Stimulated activated effector memory CD8-positive, alpha-beta T cell treated with anti-CD3 and anti-CD28 coated beads, Interleukin-12 subunit alpha, Interleukin-12 subunit beta, amount 100 ng/mL, for 72 hours (primary cell): Measurements from ENCODE around the gene ANKLE1.

Experiments used
- ATAC-seq: fragments of 150-1000 bp; cut with Tn5 transposase; 2 replicates; pipeline ENCODE4 v1.10.0; 2021
- DNase-seq, 2 donors: peaks; one replicate each; pipeline ENCODE4 v3.0.0; 2021 to 2022; ENCODE audit warnings: low spot score in 2 of 2
- H3K27ac Mint-ChIP-seq: one replicate; pipeline ENCODE4 v1.8.0; 2022; ENCODE audit warnings: mild to moderate bottlenecking, mixed read lengths
- H3K36me3 Mint-ChIP-seq: one replicate; pipeline ENCODE4 v1.8.0; 2022; ENCODE audit warnings: mild to moderate bottlenecking, mixed read lengths
- H3K4me1 Mint-ChIP-seq: one replicate; pipeline ENCODE4 v1.8.0; 2022; ENCODE audit warnings: mixed read lengths
- H3K4me3 Mint-ChIP-seq: one replicate; pipeline ENCODE4 v1.8.0; 2022; ENCODE audit warnings: mild to moderate bottlenecking, mixed read lengths
- H3K9me3 Mint-ChIP-seq: one replicate; pipeline ENCODE4 v1.8.0; 2022; ENCODE audit warnings: mixed read lengths

Gene ANKLE1

DNA sequence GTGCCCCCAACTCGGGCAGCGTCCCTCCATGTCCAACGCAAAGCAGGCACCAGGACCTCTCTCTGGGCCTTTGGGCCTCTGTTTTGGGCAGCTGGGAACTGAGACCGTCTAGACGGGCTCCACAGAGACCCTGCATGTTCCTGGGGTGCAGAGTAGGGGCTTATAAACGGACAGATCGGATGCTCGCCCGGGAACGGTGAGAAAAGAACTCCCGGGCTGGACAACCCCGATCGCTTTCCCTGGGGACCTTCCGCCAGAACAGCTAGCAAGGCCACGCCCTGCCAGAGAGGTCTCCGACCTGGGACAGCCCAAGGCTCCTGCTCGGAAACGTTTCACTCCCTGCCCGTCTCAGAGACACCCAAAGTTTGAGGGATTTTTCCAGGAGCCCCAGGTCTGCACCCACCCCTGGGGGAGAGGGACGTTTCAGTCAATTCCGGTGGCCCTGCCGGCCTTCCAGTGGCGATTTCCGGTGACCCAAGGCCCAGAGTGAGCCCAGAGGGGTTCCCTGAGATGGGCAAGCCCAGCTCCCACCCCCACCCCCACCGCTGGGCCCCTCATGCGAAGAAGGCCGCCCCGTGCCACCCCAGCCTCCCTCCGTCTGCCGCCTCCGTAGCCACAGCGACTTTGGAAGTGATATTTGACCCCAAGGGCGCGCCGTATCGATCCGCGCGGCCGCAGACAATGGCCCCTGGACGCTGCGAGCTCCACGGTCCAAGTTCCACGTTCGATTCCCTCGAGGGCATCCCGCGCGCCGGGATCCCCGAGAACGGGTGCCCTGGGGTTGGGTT lies 37.7 kb upstream of the ANKLE1 start:
- Mint-ChIP-seq H3K27ac (peak overlapping the region; percentile 50), H3K4me1 (peaks cover 22% of the 10 kb centered on the region), H3K9me3 (no peaks in the 10 kb centered on the region), H3K4me3 (peak overlapping the region; percentile 62), H3K36me3 (peaks cover 6% of the 10 kb centered on the region)
- ATAC-seq, result no peak
- no peak for DNase-seq

- peak; percentile 3 for ATAC-seq
- Mint-ChIP-seq H3K4me1 (peaks cover 22% of the 10 kb centered on the region), H3K36me3 (peaks cover 6% of the 10 kb centered on the region), H3K9me3 (no peaks in the 10 kb centered on the region), H3K27ac (no peak overlapping the region), H3K4me3 (peak overlapping the region; percentile 62)
- no peak for DNase-seq
Measured at GRCh38 chr19:17244618-17245534, 36.8 kb upstream of the ANKLE1 start.

DNA sequence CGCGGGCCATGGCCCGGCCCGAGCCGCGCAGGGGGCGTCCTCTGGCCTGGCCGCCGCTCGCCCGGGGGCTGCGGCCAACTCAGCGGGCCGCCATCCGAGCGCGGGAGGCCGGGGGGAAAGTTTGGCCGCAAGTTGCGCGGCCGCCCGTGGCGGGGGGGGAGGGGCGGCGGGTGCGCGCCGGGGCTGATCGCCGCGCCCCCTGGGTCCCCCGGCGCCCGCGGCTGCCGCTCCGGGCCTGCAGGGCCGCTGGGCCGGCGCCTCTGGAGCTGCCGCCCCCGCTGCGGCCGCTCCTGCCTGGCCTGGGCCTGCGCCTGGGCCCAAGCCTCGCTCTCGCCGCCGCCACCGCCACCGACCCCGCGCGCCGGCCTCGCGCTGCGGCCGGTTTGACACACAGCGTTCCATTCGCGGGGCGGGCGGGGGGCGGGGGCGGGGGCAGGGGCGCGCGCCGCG lies 36.1 kb upstream of the ANKLE1 start, which contains the start of gene NR2F6:
NR2F6 (minus strand) TSS at position 385 of the 450 bp plus-strand sequence. CDS start 699 bp downstream, outside the sequence.
- peak within 1 kb of the TSS; percentile 79 for H3K4me3 Mint-ChIP-seq
- H3K9me3 Mint-ChIP-seq, result no peaks in the 10 kb centered on the region
- H3K36me3 Mint-ChIP-seq, result peaks cover 6% of the 10 kb centered on the region
- no peak for ATAC-seq
- peaks cover 22% of the 10 kb centered on the region for H3K4me1 Mint-ChIP-seq
- H3K27ac Mint-ChIP-seq, result peak within 1 kb of the TSS; percentile 74
- peak in 1 of 2 donors; percentile 75 for DNase-seq

- Mint-ChIP-seq H3K4me1 (peaks cover 22% of the 10 kb centered on the region), H3K4me3 (peak overlapping the region; percentile 79), H3K36me3 (peaks cover 6% of the 10 kb centered on the region), H3K9me3 (no peaks in the 10 kb centered on the region), H3K27ac (peak overlapping the region; percentile 74)
- no peak for DNase-seq
- ATAC-seq, result no peak
Measured at GRCh38 chr19:17246681-17247425, 34.8 kb upstream of the ANKLE1 start.

DNA sequence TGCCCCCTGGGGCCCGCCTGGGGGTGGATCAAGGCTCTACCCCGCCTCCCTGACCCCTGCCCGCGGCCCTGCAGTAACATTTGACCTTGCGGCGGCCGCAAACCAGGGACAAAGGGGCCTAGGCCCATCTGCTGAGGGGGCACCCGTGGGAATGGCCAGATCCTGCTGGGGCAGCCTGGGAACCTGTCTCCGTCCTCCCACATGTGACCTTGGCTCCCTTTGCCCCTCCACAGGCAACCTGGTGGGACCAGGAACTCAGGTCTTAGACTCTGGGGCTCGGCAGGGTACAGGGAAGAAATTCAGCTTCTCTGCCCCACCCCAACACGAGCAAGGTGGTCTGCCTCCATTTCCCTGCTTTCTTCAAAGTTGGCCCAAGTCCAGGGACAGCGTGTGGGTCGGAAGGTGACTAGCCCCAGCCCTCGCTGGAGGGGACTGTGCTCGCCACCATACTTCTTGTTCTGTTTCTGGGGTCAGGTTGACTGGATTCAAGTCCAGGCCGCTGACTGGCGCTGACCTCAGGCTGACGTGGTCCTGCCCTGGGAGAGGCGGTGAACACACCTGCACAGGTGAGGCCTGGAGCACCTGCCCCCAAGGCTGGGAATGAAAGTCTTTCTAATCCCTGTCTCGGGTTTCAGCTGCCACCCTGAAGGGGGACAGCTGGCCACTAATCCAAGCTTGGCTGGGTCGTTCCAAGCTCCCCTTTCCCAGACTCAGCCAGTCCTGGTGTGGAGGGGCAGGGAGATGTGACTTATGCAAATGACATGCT lies 33.5 kb upstream of the ANKLE1 start:
- no peak overlapping the region for H3K27ac Mint-ChIP-seq
- H3K9me3 Mint-ChIP-seq, result no peaks in the 10 kb centered on the region
- DNase-seq (no peak), ATAC-seq (no peak)
- H3K36me3 Mint-ChIP-seq, result peaks cover 6% of the 10 kb centered on the region
- H3K4me3 Mint-ChIP-seq, result no peak overlapping the region
- peaks cover 16% of the 10 kb centered on the region for H3K4me1 Mint-ChIP-seq

DNA sequence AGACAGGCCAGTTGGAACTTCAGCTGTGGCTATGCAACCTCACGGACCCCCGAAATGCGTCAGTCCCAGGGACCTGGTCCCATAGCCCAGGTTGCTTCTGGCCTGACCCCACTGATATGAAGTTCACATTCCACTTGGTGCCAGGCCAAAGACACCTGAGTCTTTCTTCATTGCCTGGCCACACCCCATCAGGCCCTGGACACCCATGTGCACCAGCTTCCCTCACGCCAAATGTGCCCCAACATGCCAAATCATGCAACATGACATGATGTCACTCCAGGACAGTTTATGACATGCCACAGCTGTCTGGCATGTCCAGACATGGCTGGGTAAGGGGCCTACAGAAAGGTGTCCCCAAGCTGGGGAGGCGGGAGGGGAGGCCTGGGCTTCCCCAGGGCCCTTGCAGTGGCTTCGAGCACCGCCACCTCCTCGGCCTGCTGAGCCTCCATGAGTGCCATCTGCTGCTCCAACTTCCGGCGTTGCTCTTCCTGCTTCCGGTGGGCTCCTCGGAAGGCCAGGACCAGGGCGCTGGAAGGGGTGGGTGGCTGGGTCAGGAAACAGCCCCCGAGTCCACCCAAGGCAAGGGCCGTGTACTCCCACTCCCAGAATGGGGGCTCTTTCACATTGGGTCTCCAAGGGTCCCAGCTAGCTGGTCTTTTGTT lies 31.7 kb upstream of the ANKLE1 start:
- H3K4me1 Mint-ChIP-seq, result peaks cover 15% of the 10 kb centered on the region
- no peak overlapping the region for H3K4me3 Mint-ChIP-seq
- no peak overlapping the region for H3K27ac Mint-ChIP-seq
- no peak for DNase-seq
- H3K36me3 Mint-ChIP-seq, result peaks cover 6% of the 10 kb centered on the region
- no peak for ATAC-seq
- no peaks in the 10 kb centered on the region for H3K9me3 Mint-ChIP-seq

DNA sequence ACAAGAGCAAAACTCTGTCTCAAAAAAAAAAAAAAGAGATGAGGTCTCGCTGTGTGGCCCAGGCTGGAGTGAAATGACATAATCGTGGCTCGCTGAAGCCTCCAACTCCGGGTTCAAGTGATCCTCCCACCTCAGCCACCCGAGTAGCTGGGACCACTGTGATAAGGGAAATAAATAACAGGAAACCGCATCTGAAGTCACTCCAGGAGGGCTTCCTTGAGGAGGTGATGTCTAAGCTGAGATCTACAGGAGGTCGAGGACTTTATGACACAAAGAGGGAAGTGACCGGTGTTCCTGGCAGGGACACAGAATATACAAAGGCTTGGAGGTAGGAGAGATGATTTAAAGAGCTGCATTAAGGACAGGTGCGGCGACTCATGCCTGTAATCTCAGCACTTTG lies 27.1 kb upstream of the ANKLE1 start:
- H3K9me3 Mint-ChIP-seq, result no peaks in the 10 kb centered on the region
- DNase-seq (no peak), ATAC-seq (no peak)
- no peaks in the 10 kb centered on the region for H3K36me3 Mint-ChIP-seq
- no peaks in the 10 kb centered on the region for H3K4me1 Mint-ChIP-seq
- H3K27ac Mint-ChIP-seq, result no peak overlapping the region
- H3K4me3 Mint-ChIP-seq, result no peak overlapping the region

- no peak for ATAC-seq
- Mint-ChIP-seq H3K9me3 (no peaks in the 10 kb centered on the region), H3K36me3 (no peaks in the 10 kb centered on the region), H3K4me3 (no peak overlapping the region), H3K27ac (no peak overlapping the region), H3K4me1 (no peaks in the 10 kb centered on the region)
- no peak for DNase-seq
Measured at GRCh38 chr19:17255150-17255621, 26.5 kb upstream of the ANKLE1 start.

DNA sequence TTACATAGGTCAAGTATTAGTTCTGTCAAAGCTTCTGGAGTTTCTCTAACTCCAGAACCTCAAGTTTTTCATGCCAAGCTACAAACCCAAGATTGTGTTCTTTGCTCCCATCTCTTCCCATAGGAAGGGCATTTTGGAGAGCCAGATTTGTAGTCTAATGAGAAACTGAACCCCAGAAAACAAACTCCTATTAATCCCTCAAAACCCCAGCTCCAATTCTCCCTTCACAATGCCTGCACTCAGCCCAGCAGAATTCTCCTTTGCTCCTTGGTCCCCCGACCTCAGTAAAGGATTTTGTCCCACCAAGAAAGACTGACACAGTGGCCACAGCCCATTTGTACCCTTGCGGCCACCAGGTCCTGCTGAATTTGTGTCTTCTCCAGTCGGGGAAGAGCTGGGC lies 25.6 kb upstream of the ANKLE1 start:
- no peak overlapping the region for H3K4me3 Mint-ChIP-seq
- H3K9me3 Mint-ChIP-seq, result no peaks in the 10 kb centered on the region
- no peak for DNase-seq
- peaks cover 7% of the 10 kb centered on the region for H3K4me1 Mint-ChIP-seq
- H3K36me3 Mint-ChIP-seq, result no peaks in the 10 kb centered on the region
- no peak for ATAC-seq
- no peak overlapping the region for H3K27ac Mint-ChIP-seq

GRCh38 chr19:17259118-17259780 lies 22.5 kb upstream of the ANKLE1 start:
- H3K36me3 Mint-ChIP-seq, result no peaks in the 10 kb centered on the region
- H3K4me1 Mint-ChIP-seq, result peaks cover 9% of the 10 kb centered on the region
- no peaks in the 10 kb centered on the region for H3K9me3 Mint-ChIP-seq
- no peak overlapping the region for H3K27ac Mint-ChIP-seq
- no peak overlapping the region for H3K4me3 Mint-ChIP-seq
- DNase-seq (no peak), ATAC-seq (no peak)

DNA sequence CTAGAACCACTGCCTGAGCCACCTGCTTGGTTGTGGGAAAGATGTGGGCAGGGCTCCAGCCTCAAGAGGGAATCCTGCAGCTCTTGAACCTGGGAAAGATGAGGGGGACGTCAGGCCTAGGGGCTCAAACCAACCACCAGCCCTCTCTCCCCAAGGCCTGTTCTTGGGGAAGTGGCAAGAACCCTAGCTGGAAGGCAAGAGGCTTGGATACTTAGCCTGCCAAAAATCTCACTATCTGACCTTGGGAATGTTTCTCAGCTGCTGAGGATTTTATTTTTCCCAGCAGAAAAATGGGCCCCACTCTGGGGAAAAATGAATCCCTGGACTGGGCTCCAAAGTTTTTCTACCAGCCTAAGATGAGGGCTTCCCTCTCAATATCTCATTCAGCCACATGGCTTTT lies 21.8 kb upstream of the ANKLE1 start:
- H3K4me3 Mint-ChIP-seq, result no peak overlapping the region
- peaks cover 4% of the 10 kb centered on the region for H3K36me3 Mint-ChIP-seq
- H3K4me1 Mint-ChIP-seq, result peaks cover 13% of the 10 kb centered on the region
- H3K9me3 Mint-ChIP-seq, result no peaks in the 10 kb centered on the region
- H3K27ac Mint-ChIP-seq, result no peak overlapping the region
- ATAC-seq (no peak), DNase-seq (no peak)

DNA sequence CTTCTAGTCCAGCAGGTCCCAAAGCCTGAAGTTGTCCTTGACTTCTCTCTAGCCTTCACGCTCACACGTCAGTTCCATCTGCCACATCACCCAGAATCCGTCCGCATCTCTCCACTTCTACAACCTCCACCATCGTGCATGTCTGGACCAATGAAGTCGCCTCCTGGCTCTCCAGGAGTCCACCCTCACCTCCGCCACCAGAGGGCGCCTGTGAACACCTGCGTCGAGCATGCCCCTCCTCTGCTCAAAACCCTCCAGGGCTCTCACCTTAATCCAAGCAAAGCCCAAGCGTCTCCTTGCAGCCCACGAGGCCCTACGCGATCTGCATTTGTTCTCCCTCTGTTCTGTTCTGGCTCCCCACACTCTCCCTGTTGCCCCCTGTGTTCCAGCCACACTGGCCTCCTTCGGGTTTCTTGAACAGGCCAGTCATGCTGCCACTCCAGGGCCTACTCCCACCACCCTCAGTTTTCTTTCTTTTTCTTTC lies 20.8 kb upstream of the ANKLE1 start:
- peak; percentile 98 for ATAC-seq
- DNase-seq, result peak; percentile 93 to 94
- H3K9me3 Mint-ChIP-seq, result no peaks in the 10 kb centered on the region
- H3K36me3 Mint-ChIP-seq, result peaks cover 4% of the 10 kb centered on the region
- H3K4me1 Mint-ChIP-seq, result peaks cover 13% of the 10 kb centered on the region
- H3K4me3 Mint-ChIP-seq, result no peak overlapping the region
- H3K27ac Mint-ChIP-seq, result peak overlapping the region; percentile 6

DNA sequence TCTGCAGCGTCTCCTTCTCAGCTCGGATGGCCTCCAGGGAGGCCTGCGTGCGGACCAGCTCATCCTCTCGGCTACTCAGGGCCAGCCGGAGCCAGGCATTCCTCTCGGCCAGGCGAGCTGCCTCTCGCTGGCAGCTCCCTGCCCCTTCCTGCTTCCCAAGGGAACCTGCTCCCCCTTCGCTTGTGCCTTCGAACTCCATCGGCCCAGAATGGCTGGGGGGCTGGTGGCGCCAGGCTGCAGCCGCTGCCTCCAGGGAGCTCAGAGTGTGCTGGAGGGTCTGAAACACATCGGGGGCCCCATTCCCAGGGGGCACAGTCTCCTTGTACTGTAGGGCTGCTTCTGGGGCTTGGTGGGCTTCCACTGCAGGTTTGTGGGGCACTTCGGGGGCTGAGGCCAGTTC lies 19.1 kb upstream of the ANKLE1 start:
- peaks cover 22% of the 10 kb centered on the region for H3K4me1 Mint-ChIP-seq
- H3K4me3 Mint-ChIP-seq, result no peak overlapping the region
- H3K36me3 Mint-ChIP-seq, result peaks cover 12% of the 10 kb centered on the region
- no peak overlapping the region for H3K27ac Mint-ChIP-seq
- no peaks in the 10 kb centered on the region for H3K9me3 Mint-ChIP-seq
- ATAC-seq (no peak), DNase-seq (no peak)
